ENCODE measurements around the gene CNN2. TPM values are rescaled to one million over a fixed set of nuclear protein-coding genes. Genes with fewer than 3 reads are reported as not detected.
A peak's percentile ranks its signal among the peaks of the same experiment; 100 is the strongest.

CNN2 gene
- total and polyA plus RNA-seq, 9 of the 15 experiments (the other 6 are each of a cell fraction or from before 2014, with no cell fraction given): 12.1 to 174 (median 52.7) TPM

GRCh38 chr19:982567-983170 lies 43.7 kb upstream of the CNN2 start (continued):
- TF ChIP-seq ZNF639 (CRISPR knock-in tag; conservative IDR thresholded peaks at IDR 0.05 in 1 of 2, IDR thresholded peaks at IDR 0.05 in 1 of 2): peak in 1 of 2 experiments; percentile 46; a peak in 2 of 4 replicates
- TF ChIP-seq IRF1 (CRISPR knock-in tag; IDR thresholded peaks at IDR 0.05; ENCODE audit: borderline replicate concordance): no peak
- no peak for TF ChIP-seq RUNX1 (IDR thresholded peaks at IDR 0.05; ENCODE audit: low read depth)
- TF ChIP-seq, protein P1, sequence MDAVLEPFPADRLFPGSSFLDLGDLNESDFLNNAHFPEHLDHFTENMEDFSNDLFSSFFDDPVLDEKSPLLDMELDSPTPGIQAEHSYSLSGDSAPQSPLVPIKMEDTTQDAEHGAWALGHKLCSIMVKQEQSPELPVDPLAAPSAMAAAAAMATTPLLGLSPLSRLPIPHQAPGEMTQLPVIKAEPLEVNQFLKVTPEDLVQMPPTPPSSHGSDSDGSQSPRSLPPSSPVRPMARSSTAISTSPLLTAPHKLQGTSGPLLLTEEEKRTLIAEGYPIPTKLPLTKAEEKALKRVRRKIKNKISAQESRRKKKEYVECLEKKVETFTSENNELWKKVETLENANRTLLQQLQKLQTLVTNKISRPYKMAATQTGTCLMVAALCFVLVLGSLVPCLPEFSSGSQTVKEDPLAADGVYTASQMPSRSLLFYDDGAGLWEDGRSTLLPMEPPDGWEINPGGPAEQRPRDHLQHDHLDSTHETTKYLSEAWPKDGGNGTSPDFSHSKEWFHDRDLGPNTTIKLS (IDR thresholded peaks at IDR 0.05; ENCODE audit: borderline replicate concordance, low read depth): no peak
- no peak for TF ChIP-seq FOXJ3 (CRISPR knock-in tag; IDR thresholded peaks at IDR 0.05)
- TF ChIP-seq LEF1 (IDR thresholded peaks at IDR 0.05): no peak
- TF ChIP-seq, protein P2, sequence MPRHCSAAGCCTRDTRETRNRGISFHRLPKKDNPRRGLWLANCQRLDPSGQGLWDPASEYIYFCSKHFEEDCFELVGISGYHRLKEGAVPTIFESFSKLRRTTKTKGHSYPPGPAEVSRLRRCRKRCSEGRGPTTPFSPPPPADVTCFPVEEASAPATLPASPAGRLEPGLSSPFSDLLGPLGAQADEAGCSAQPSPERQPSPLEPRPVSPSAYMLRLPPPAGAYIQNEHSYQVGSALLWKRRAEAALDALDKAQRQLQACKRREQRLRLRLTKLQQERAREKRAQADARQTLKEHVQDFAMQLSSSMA (CRISPR knock-in tag; IDR thresholded peaks at IDR 0.05): no peak
- no peak for TF ChIP-seq ZNF707 (CRISPR knock-in tag; conservative IDR thresholded peaks at IDR 0.05)
- TF ChIP-seq ZNF561 (CRISPR knock-in tag; conservative IDR thresholded peaks at IDR 0.05): no peak
- no peak for TF ChIP-seq ZNF3 (CRISPR knock-in tag; IDR thresholded peaks at IDR 0.05)
